Smooth muscle cell (in vitro differentiated cells): ENCODE measurements around the gene ACAP3. TPM values are rescaled to one million over a fixed set of nuclear protein-coding genes. Genes with fewer than 3 reads are reported as not detected.

ENCODE experiments used
- DNase-seq: peaks from one replicate; lab custom pipeline; 2025; ENCODE audit not compliant: unreplicated experiment; lab: John Stamatoyannopoulos, UW
- H2AFZ ChIP-seq: fragments of 200-600 bp; sonication (generic); 2 replicates; pipeline ENCODE4 v1.6.0; 2016; ENCODE audit warnings: antibody characterized with exemption, low read depth, mild to moderate bottlenecking
- H3F3A ChIP-seq: fragments of 200-600 bp; sonication (generic); 2 replicates; pipeline ENCODE4 v1.6.0; 2017; ENCODE audit warnings: antibody characterized with exemption, low read depth
- H3K27ac ChIP-seq: fragments of 200-600 bp; sonication (generic); 2 replicates; pipeline ENCODE4 v1.5.1; 2016; ENCODE audit warnings: low read depth, mild to moderate bottlenecking
- H3K27me3 ChIP-seq: fragments of 200-600 bp; sonication (generic); 2 replicates; pipeline ENCODE4 v1.6.1; 2016; ENCODE audit warnings: low read depth, mild to moderate bottlenecking
- H3K36me3 ChIP-seq: fragments of 200-600 bp; sonication (generic); 2 replicates; pipeline ENCODE4 v1.5.1; 2016; ENCODE audit warnings: low read depth
- H3K4me1 ChIP-seq: fragments of 200-600 bp; sonication (generic); 2 replicates; pipeline ENCODE4 v1.5.1; 2016; ENCODE audit warnings: low read depth
- H3K4me2 ChIP-seq: fragments of 200-600 bp; sonication (generic); 2 replicates; pipeline ENCODE4 v1.6.0; 2016; ENCODE audit warnings: mild to moderate bottlenecking
- H3K4me3 ChIP-seq: fragments of 200-600 bp; sonication (generic); 2 replicates; pipeline ENCODE4 v1.5.1; 2016; ENCODE audit warnings: mild to moderate bottlenecking
- H3K79me2 ChIP-seq: fragments of 200-600 bp; sonication (generic); 2 replicates; pipeline ENCODE4 v1.6.0; 2016; ENCODE audit warnings: low read depth, mild to moderate bottlenecking
- H3K9ac ChIP-seq: fragments of 200-600 bp; sonication (generic); 2 replicates; pipeline ENCODE4 v1.6.0; 2016; ENCODE audit warnings: low read depth
- H3K9me3 ChIP-seq: fragments of 200-600 bp; sonication (generic); replicated peaks from 2 replicates; pipeline ENCODE4 v1.5.1; 2016; ENCODE audit warnings: low read depth
- H4K20me1 ChIP-seq: fragments of 200-600 bp; sonication (generic); 2 replicates; pipeline ENCODE4 v1.6.0; 2016; ENCODE audit warnings: low read depth
- WGBS: methylation state at CpG from one replicate; pipeline ENCODE4 v1.1.7; 2016; ENCODE audit warnings: low lambda C conversion rate; 5-methylcytosine and 5-hydroxymethylcytosine counted together
- polyA plus RNA-seq: library from polyadenylated mRNA; unstranded; fragments of >200 nt; fragmentation: Nextera tagmentation; extraction: Ambion mirVana; gene quantifications from 2 replicates; pipeline ENCODE4 v1.2.1, GENCODE V29; 2016
- total RNA-seq: library from RNA; depleted of rRNA; stranded (reverse); fragments of >200 nt; gene quantifications from 2 replicates; pipeline ENCODE4 v1.2.3, GENCODE V29; 2014
- TF ChIP-seq, protein P1 (sequence below): fragments of 200-600 bp; sonication (generic); IDR thresholded peaks from 2 replicates; pipeline ENCODE4 v1.5.1; 2017; ENCODE audit warnings: borderline replicate concordance, mild to moderate bottlenecking, antibody characterized with exemption; ENCODE audit not compliant: insufficient read depth, poor library complexity, severe bottlenecking

The ACAP3 gene
- total and polyA plus RNA-seq, 2 experiments from 2014 or later, result 29.9 to 63.9 TPM

DNA sequence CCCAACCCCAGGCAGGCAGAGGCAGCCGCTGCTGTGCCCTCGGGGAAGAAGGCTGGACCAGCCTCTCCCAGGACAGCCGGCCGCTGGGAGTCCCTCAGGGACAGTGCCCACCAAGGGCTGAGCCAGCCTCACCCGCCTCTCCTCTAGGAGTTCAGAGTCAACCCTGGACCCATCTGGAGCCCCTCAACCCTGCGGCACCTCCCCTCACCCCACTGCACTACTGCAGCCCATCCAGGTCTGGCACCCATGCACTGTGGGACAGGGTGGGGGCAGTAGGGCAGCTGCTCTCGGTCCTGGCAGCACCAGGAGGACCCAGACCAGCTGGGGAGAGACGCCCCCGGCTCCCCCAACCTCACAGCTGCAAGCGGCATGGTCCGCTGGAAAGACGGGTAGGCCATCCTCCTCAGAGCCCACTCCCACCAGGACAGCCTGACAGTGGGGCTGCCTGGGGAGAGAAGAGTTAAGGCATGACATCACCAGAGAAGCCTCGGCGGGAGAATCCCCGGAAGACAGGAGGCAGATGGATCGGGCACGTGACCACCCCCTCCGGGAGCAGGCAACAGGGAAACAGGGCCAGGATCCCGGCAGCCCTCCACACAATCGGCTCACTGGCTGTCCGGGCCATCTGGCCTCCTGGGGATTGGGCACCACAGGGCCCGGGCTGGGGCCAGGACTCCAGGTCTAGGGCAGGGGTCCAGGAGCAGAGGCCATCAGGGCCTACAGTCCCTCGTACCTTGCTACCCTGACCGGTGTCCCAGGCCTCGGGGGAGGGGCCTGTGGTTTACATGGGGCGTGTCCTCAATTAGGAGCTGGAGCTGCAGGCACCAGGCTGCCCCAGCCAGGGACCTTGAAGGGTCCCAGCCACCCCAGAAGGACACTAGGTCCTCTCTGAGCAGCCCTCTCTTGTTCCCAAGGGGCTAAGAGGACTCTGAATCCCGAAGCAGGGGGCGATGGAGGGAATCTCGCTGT, 3.1 kb downstream of the ACAP3 start:
- Histone ChIP-seq H4K20me1 (peaks cover 81% of the 10 kb centered on the region), H3K4me1 (peaks cover 34% of the 10 kb centered on the region), H3K79me2 (peaks cover 39% of the 10 kb centered on the region), H3K36me3 (no peaks in the 10 kb centered on the region), H3K9me3 (no peaks in the 10 kb centered on the region), H3K4me2 (peak overlapping the region; percentile 99), H3K4me3 (peak overlapping the region; percentile 86), H3K9ac (peak overlapping the region; percentile 69), H2AFZ (no peak overlapping the region), H3K27me3 (no peaks in the 10 kb centered on the region), H3F3A (no peaks in the 10 kb centered on the region), H3K27ac (peak overlapping the region; percentile 75)
- 35% methylated on average over 20 of the region's 29 CpGs for WGBS
- TF ChIP-seq, protein P1, sequence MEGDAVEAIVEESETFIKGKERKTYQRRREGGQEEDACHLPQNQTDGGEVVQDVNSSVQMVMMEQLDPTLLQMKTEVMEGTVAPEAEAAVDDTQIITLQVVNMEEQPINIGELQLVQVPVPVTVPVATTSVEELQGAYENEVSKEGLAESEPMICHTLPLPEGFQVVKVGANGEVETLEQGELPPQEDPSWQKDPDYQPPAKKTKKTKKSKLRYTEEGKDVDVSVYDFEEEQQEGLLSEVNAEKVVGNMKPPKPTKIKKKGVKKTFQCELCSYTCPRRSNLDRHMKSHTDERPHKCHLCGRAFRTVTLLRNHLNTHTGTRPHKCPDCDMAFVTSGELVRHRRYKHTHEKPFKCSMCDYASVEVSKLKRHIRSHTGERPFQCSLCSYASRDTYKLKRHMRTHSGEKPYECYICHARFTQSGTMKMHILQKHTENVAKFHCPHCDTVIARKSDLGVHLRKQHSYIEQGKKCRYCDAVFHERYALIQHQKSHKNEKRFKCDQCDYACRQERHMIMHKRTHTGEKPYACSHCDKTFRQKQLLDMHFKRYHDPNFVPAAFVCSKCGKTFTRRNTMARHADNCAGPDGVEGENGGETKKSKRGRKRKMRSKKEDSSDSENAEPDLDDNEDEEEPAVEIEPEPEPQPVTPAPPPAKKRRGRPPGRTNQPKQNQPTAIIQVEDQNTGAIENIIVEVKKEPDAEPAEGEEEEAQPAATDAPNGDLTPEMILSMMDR, result no peak
- DNase-seq, result peak; percentile 70

DNA sequence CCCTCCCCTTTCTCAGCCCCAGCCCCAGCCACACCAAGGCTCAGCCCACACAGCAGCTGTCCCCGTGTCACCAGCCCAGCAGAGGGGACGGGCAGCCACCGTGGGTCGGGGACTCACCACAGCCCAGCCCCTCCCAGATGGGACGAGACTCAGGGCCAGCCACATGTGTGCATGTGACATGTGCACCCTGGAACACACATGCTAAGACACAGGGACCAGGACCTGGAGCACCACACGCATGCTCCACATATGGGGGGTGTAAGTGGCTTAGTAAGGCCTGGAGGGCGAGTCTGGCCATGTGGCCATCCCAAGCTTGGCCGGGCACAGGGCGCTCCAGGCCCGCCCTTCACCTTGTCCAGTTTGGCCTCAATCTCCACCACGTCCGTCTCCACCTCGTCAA, 4.0 kb downstream of the ACAP3 start:
- no peak for DNase-seq
- TF ChIP-seq, protein P1, result no peak
- Histone ChIP-seq H3K79me2 (peaks cover 32% of the 10 kb centered on the region), H3K9me3 (no peaks in the 10 kb centered on the region), H2AFZ (no peak overlapping the region), H3K9ac (no peak overlapping the region), H3K27me3 (no peaks in the 10 kb centered on the region), H3K36me3 (no peaks in the 10 kb centered on the region), H4K20me1 (peaks cover 83% of the 10 kb centered on the region), H3K27ac (peak overlapping the region; percentile 75), H3K4me1 (peaks cover 27% of the 10 kb centered on the region), H3K4me3 (no peak overlapping the region), H3F3A (no peaks in the 10 kb centered on the region), H3K4me2 (peak overlapping the region; percentile 99)
- WGBS, result 89% methylated on average over 13 of the region's 13 CpGs

- no peaks in the 10 kb centered on the region for H3F3A ChIP-seq
- H4K20me1 ChIP-seq, result peaks cover 87% of the 10 kb centered on the region
- TF ChIP-seq, protein P1, result no peak
- no peaks in the 10 kb centered on the region for H3K27me3 ChIP-seq
- H3K4me3 ChIP-seq, result no peak overlapping the region
- WGBS, result 86% methylated on average over 30 of the region's 31 CpGs
- H3K9me3 ChIP-seq, result no peaks in the 10 kb centered on the region
- no peaks in the 10 kb centered on the region for H3K36me3 ChIP-seq
- no peak for DNase-seq
- H3K9ac ChIP-seq, result no peak overlapping the region
- H3K4me1 ChIP-seq, result peaks cover 27% of the 10 kb centered on the region
- peaks cover 32% of the 10 kb centered on the region for H3K79me2 ChIP-seq
- H2AFZ ChIP-seq, result no peak overlapping the region
- no peak overlapping the region for H3K4me2 ChIP-seq
- no peak overlapping the region for H3K27ac ChIP-seq
These were observed 4.7 kb downstream of the ACAP3 start for GRCh38 chr1:1302951-1303509.
